ENCODE data around the gene BSX.

The BSX gene

DNA sequence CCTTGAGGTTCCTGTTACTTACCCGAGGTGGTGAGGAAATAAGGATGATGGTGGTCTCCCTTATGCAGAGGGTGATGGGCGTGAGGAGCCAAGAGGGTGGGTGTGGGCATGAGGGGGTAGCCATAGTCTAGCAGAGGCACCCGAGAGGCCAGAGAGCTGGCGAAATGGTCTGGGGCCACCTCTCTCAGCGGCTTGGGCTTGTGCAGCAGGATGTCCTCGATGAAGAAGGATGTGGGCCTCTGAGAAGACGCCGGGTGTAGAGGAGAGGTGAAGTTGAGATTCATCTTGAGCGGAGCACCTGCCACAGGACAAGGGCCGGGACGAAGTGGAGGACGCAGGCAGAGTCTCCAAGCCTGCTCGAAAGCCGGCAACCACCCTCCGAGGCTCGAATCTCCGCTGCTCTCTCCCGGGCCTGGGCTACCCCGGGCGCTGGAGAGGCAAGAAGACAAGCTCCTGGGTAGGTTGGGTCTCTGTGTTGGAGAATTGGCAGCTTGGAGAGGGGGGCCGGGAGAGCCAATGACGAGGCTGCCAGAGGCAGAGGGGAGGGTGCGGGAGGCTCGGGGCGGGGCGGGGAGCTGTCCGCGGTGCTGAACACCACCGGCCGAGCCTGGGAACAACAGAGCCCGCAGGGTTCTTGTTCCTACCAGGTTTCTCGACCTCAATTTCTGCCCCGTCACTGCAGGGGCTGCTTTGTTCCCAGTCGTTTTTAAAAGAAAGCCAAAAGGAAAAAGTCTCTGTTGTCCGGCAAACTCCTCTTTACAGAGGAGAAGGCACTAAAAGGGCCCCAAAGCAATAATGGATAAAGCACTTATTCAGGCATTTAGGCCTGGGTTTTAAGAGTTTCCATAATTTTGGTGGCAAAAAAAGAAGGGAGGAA is at the start of gene BSX:
Gene BSX, minus strand, starts transcription at position 447 of the 877 bp plus-strand sequence. Its CDS starts 163 bp downstream, at position 284.
- peak; percentile 19 to 23 for DNase-seq

DNA sequence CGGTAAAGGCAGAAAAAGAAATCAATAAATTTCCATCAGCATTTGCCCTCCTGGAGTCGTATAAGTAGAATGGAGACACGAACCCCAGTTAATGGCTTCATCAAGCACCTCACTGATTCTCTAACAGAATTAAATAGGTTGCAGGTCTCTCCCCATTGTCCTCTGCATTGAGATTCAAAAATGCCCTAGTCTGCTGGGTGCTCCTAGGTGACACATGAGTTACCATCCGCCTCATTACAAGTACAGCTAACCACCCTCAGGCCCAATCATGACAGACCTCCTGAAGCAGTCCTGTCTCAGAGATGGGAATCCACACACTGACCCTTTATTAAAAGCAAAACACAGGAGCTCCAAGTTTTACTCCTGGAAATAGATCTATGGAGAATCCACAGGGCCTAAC is 48.9 kb upstream of the BSX start:
- no peak for DNase-seq

- DNase-seq = peak; percentile 92 to 94
Measured at GRCh38 chr11:123020968-123021367, 39.3 kb upstream of the BSX start.

GRCh38 chr11:123018702-123019101 is 37.1 kb upstream of the BSX start:
- DNase-seq = no peak

GRCh38 chr11:123011510-123011909 is 29.9 kb upstream of the BSX start:
- no peak for DNase-seq

DNA sequence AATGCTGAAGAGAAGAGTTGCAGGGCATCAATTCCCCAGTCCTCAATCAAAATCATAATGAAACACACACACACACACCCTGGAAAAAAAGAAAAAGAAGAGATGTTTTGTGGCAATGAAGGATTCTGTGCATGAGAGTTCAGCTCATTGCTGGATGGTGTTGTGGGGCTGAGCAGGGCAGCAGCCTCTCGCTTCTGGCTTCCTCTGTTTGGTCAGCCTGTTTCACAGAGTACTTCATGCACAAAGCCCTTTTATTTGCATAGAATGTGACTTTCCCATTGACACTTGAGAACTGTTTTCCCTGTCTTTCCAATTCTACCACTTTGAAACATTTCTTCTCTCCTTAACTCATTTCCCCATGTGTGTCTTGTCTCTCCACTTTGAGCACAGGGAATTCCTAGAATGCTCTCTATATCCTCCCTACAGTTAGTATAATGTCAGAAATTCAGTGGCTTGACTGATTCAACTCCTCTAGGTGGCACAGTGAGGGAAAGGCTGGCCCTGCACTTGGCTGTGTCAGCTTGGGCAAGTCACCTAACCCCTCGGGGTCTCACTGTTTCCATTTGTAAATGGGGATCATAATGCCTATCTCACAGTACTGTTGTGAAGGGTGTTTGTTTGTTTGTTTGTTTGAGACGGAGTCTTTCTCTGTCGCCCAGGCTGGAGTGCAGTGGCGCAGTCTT is 25.4 kb upstream of the BSX start:
- no peak for DNase-seq

DNA sequence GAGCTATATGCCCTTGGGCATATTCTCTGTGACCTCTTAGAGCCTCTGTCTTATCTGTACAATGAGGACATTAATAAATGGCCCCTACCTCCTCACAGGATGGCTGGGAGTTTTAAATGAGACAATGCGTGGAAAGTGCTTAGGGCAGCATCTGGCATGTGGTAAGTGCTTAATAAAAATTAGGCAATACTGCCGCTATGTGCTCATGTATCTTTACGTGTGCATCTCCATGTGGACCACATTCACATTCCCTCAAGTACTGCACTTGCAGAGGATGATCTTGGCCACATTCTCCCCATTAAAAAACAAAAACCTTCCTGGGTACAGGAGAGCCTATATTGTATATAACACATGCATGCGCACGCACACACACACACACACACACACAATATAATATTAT is 19.1 kb upstream of the BSX start:
- DNase-seq = no peak

DNA sequence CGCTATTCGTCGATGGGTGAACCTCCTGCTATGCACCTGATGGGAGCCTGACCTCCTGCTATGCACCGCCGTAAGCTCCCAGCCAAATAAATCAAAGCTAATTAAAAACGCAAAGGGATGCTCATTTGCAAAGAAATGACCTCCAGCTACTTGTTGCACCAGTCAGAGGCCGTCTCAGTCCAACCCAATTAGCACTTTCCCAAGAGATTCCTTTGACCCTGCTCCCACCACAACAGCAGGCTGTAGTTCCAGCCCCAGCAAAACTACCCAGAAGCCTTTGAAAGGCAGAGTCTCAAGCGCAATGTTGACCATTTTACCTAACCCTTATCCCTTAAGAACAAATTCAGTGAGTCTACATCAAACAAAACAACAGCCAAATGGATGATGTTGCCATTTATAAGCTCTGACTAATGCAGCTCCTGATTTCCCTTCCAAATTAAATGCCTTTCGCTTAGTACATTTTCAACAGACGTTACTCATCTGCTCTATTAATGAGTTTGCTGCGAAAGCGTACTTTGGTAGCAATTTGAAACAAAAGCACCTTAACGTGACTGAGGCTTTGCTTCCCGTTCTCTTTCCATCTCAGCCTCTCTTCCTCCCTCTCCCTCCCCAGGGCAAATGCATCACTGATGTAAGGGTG is 17.2 kb upstream of the BSX start:
- DNase-seq = no peak

- DNase-seq = no peak
Measured at GRCh38 chr11:122995526-122995925, 13.9 kb upstream of the BSX start.

DNA sequence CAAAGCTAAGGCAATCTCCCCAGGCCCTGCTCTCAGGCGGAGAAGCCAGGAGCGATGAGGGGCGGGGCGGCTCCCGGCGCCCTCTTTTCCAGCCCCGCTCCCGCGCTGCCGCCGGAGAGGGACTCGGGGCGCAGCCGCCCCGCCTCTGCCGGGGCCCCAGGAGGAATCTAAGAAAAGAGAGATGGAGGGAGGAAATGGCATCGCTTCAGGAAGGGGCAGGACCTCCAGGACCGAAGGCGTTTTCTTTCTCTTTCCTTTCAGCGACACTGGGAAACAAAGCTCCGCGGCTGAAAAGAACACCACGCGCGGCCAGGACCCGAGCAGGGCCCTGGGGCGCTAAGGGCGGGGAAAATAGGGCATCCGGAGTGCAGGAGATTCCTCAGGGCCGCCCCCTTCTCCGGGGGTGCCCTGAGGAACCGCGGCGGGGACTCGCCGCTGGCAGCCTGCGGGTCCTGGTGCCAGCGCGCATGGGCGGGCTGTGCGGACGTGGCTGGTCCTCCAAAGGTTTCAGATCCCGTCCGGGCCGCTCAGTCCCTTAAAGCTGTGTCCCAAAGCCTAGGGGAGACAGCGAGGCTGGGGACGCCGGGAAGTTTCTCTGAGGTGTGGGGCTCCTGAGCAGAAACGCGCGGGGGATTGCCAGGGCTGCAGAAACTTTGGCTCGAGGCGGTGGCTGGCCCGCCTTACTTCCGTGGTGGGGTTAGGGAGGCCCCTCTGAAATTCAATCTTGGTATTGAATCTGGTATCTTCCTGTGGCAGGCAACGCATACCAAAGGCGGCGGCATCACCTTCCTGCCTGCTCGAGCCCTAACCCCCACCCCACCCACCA is 2.8 kb upstream of the BSX start:
- DNase-seq = no peak

DNA sequence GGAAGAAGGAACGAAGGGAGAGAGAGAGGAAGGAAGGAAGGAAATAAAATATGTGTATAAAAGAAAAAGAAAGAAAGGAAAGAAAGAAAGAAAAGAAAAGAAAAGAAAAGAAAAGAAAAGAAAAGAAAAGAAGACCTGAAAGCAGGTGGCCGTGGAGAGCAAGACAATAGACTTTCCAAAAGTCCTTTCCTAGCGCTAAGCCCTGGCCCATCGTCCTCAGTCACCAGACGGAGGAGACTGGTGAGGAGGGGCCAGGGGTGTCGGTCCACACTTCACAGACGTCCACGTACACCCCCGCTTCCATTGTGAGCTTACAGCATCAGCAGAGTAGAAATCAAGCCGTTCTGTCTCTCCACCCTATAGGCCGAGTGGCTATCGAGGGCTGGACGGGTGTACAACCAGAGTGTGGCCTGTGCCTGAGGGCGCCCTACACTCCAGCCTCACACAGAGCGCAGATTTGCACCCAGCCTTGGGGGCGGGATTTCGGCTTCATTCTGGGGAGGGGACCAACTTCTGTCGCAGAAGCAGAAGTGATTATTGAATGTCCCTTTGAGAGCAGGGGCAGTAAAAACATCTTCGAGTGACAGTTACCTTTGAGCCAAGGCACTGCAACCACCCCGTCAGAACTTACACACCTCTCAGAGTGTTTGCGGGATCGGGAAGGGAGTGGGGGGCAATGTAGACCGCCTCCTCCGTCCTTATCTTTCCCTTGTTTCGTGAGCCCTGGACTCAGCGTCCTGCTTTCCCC is 2.0 kb upstream of the BSX start:
- DNase-seq = no peak

DNA sequence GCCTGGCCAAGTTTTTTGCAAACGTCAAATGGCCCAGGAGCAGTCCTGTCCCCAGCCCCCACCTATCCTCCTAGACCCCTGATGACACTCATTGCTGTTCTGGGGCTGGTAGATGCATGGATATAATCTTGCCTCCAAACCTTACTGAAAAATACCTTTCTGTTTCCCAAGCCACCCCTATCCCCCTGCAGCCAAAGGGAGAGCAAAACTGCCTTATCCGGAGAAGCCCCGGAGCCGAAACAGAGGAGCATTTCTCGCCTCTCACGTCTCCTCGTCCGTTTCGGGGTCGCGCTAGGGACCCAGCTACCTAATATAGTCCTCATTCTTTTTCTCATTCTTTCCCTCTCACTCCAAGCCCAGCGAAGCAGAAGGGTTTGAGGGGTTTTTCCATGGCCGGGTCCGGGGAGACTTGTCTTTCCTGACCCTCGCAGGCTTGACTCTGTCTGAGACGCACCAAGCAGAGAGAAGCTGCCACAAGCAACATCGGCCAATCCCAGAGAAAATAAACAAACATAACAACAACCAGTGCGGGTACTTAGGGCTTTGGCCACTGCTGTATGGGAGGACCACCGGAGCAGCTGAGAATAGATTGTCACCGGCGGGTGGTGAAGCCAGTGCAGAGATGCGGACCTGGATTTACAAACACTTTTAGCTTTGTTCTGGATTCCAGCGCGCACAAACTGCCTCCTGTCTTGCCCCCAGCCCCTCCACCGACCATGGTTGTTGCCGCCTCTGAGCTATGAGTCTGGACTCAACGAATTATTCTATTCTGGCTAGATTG is 1.6 kb downstream of the BSX start:
- DNase-seq = no peak

GRCh38 chr11:122979103-122979814 is 2.4 kb downstream of the BSX start:
- DNase-seq = no peak

GRCh38 chr11:122978299-122978620 is 3.4 kb downstream of the BSX start:
- no peak for DNase-seq

DNA sequence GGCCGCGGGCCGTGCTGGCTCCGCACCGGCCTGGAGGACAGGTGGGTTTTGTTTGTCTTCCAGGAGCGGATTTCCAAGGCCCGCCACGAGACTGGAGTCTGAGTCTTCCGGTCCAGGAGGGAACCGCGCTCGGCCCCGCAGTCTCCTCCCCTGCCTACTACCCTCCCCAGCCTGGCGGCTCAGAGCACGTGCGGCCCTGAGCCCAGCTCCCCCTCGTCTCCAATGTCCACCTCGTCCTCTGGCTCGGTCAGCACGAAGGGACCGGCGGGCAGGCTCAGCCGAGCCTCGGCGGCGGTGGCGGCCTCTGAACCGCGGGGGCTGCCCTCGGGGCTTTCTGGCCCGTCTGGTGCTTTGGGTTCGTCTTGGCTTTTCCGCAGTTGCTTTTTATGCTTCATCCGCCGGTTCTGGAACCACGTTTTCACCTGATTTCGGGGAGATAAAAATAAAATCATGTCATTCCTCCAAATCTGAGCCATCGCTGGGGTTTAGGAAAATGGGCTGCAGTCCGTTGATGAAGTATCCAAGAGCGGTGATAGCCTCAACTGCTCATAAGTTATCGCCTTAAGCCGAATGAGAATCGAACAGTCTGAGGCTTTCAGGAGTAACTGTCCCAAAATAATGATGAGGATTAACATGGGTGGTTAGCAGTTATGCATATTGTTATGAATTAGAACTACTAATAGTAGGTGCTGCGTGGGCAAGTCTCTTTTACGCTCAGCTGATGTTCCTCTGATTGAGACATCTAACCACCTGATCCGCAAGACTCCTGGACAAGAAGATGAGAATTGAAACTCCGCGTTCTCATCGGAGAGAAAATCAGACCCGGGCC is 4.0 kb downstream of the BSX start:
- DNase-seq = no peak

DNA sequence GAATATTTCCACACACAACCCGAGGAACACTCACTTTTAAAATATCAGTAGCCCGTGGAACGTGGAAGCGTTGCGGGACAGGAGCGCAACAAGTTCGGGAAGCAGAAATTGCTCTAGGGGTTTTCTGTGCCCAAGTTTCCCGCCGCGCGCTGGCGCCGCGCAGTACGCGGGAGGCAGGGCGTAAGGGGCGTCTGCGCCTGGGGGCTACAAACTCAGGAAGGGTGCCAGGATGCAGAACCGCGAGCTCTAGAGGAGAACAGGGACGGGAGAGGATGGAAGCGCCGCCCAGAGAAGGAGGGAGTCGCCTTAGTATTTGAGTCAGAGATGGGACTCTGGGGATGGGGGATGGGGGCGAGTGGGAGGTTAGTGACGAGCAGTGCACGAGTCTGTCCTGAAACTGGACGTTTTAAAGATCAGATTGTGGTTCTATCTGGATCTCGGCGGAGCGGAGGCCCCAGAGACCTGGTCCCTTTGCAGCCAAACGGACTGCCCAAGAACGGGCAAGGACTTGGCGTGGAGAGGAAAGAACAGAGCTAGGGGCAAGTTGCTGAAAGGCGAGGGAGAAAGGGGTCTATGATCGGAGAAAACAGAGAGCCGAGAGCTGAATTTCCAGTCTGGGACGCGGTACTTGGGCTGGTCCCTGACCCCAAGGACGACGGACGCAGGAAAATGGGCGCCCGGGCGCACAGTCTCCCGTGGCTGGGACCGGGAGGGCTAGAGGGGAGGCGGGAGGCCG is 4.7 kb downstream of the BSX start:
- no peak for DNase-seq

- no peak for DNase-seq
Measured at GRCh38 chr11:122976061-122976733, 5.4 kb downstream of the BSX start.

GRCh38 chr11:122963961-122964360 is 17.7 kb downstream of the BSX start:
- DNase-seq = no peak

DNA sequence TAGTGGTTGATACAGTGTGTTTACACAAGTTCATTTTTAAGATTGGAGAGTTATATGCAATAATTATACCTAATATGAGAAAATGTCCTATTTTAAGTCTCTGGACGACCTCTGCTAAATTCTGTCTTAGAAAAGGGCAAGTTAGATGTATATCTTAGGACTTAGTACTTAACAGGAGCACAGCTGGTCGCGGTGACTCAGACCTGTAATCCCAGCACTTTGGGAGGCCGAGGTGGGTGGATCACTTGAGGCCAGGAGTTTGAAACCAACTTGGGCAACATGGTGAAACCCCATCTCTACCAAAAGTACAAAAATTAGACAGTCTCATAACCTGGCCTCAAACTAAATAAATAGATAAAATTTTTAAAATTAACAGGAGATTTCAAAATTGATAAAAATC is 27.2 kb downstream of the BSX start:
- DNase-seq = no peak
